GM21528 (cell line): ENCODE data around the gene FOSL1.
"Not testable (repeated sequence)": the region's sequence is repeated elsewhere in the genome, so short reads cannot be mapped to it uniquely, and the experiment has no call there.

ENCODE experiments used
- ATAC-seq: cut with Tn5 transposase; IDR thresholded peaks from one replicate; pipeline ENCODE4 v1.9.1; 2021; ENCODE audit warnings: mild to moderate bottlenecking, moderate library complexity; ENCODE audit not compliant: unreplicated experiment, low FRiP score

The FOSL1 gene

GRCh38 chr11:65897020-65897471 is 3.1 kb downstream of the FOSL1 start:
- no peak for ATAC-seq

DNA sequence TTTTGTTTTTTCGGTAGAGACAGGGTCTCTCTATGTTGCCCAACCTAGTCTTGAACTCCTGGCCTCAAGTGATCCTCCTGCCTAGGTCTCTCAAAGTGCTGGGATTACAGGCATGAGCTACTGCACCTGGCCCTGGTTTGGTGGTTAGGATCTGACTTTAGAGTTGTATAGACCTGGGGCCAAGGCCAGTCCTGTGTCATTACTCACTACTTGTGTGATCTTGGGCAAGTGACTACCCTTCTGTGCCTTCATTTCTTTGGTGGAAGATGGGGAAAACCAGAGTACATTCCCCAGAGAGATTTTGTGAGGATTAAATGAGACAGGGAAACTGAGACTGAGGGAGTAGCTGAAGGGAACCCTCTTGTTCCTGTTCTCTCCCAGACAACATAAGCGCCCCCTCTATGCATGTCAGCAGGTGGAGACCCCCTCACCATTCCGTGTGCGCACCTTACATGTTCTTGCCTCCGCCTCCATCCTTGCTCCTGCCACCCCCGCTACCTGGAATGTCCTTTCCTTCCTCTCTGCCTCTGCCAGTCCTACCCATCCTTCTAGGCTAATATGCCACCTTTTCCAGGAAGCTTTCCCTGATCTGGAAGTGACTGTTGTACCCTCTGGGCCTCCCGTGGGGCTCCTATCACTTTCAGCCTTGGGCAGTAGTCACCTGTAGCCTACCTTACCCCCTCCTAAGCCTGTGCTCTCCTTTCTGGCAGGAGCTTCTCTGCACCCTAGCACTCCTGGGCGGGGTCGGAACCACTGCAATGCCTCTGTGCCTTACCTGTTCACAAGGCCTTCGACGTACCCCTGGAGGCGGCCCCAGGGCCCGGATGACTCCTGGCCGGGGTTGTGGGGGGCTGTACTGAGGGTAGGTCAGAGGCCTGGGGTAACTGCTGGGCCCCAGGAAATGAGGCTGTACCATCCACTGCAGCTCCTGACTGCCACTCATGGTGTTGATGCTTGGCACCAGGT is 3.9 kb downstream of the FOSL1 start:
- ATAC-seq: no peak

DNA sequence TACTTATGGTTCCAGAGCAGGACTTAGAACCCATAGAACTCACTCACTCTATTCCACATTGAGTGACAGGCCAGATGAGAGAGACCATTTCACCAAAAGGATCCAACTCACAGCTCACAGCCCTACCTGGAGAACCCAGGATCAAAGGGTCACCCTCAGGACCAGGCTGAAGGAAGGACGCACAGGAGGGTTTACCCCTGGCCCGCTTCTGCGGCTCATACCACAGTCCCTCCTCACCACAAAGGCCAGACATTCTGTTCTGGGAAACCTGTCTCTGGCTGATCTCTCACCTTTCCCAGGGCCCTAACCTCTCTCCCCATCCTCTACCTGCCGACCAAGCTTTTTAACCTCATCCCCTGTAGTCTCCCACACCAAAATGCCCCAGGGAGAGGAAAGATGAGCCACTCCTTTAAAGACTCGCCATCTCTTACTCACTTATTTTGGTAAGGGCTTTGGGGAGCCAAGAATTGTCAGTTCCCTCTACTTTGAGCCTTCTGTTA is 4.7 kb downstream of the FOSL1 start:
- no peak for ATAC-seq

GRCh38 chr11:65894034-65894591 is 6.1 kb downstream of the FOSL1 start:
- no peak for ATAC-seq

GRCh38 chr11:65892661-65893317 is 7.4 kb downstream of the FOSL1 start:
- no peak for ATAC-seq

GRCh38 chr11:65892137-65892540 is 8.0 kb downstream of the FOSL1 start:
- not testable (repeated sequence) for ATAC-seq

DNA sequence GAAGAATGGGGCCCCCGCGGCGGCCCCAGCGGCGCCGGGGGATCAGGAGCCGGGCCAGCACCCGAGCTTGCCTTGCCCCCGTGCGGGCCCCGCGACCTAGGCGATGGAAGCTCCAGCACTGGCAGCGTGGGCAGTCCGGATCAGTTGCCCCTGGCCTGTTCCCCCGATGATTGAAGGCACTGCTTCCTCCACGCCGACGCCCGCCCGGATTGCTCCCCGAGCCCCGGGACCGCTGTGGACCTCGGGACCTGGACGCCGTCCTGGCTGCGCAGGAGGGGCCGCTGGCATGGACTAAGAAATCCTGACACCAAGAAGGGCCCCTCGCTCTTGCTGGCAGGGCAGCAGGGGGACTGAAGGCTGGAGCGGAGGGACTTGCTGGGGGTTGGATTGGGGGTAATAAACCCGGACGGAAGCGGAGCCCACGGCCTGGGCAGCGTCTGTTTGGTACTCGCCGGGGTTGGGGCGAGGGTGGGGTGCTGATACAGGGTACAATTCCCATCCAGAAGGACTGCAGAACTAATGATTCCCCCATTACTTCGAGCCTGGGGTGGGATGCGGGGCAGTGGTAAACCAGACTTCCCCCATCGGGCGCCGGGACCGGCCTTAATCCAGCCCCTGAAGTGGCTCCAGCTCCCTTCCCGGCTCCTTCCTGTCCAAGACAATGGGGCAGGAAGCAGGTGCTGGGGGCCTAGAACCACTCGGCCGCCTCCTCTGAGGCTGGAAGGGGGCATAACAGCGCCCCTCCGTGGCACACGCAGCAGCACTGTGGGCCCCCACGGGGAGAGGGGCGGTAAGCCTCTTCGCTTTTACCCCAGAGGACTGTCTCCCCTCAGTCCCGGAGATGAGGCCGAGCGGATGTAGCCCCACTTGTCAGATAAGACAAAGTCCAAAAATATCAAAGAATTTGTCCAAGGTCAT is 8.7 kb downstream of the FOSL1 start:
- no peak for ATAC-seq

DNA sequence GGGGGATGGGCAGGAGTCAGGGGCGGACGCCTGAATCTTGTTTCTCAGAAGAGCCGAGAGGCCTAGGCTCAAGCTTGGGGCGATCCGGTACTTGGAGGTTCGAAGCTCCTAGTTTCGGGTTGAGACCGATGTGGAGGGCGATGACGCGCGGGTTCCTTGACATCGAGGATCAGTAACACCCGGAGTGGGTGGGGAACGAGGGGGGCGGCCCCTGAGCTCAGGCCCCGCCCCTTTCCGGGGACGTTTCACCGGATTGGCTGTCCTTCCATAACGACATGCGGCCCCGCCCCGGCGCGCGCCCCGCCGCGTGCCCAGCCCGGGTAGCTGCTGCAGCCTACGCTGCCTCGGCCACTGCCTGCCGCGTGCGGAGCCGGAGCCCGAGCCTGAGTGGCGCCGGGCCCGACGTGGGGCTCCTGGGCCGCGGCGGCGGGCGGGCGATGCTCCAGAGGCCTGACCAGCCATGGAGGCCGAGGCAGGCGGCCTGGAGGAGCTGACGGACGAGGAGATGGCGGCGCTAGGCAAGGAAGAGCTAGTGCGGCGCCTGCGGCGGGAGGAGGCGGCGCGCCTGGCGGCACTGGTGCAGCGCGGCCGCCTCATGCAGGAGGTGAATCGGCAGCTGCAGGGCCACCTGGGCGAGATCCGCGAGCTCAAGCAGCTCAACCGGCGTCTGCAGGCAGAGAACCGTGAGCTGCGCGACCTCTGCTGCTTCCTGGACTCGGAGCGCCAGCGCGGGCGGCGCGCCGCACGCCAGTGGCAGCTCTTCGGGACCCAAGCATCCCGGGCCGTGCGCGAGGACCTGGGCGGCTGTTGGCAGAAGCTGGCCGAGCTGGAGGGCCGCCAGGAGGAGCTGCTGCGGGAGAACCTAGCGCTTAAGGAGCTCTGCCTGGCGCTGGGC is 9.6 kb downstream of the FOSL1 start, which contains the start of gene CCDC85B:
Gene CCDC85B (plus strand): TSS at position 350 of the 895 bp plus-strand sequence. CDS start 111 bp downstream, at position 461.
- peak; percentile 55 for ATAC-seq

GRCh38 chr11:65888163-65888814 is 11.9 kb downstream of the FOSL1 start, which contains the start of gene FIBP:
Gene FIBP, minus strand, starts transcription at chr11:65888471. Its CDS starts 53 bp downstream, at chr11:65888418.
- ATAC-seq: peak; percentile 38

DNA sequence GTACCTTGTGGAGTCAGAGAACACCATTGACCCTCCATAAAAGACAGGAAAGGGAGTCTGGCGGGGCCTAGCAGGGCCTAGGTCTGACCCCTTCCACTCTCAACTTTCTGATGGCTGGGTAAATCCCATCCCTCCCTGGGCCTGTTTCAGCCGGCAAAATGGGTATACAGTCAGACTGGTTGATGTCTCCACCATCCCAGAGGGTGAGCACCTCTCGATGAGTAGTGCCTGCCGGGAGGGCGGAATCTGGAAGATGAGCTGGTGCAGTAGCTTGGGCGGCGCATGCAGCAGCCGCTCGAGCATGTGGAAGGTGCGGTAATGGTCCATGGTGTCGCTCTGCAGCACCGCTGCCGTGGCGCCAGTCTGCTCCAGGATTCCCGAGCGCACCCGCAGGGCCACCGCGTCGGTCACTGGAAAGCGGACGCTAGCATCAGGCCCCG is 12.4 kb downstream of the FOSL1 start:
- peak; percentile 1 for ATAC-seq

GRCh38 chr11:65886826-65887722 is 13.1 kb downstream of the FOSL1 start:
- ATAC-seq: no peak

DNA sequence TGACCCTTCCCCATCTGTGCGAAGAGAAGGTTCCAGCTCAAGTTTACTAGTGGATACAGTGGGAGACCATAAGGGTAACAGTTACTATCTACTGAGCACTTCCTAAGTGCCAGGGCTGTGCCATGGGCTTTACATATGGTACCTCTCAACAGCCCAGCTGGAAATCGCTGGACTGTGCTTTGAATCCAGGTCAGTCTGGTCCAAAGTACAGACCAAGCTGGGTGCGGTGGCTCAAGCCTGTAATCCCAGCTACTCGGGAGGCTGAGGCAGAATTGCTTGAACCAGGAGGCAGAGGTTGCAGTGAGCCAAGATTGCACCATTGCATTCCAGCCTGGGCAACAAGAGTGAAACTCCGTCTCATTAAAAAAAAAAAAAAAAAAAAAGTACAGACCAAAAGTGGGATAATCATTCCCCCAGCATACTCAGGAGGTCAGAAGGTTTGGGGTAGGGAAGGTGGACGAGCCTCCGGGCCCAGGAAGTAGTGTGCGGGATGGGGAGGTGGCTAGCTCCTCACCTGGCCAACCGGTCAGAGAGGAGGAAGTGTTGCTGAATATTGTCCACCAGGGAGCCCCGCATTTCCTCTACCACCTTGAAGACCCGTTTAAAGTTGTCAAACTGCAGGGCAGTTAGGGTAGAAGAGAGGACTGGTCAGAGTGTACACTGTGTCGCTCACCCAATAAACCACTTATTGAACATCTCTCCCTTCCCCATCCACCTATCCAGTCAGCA is 14.2 kb downstream of the FOSL1 start:
- ATAC-seq: no peak

DNA sequence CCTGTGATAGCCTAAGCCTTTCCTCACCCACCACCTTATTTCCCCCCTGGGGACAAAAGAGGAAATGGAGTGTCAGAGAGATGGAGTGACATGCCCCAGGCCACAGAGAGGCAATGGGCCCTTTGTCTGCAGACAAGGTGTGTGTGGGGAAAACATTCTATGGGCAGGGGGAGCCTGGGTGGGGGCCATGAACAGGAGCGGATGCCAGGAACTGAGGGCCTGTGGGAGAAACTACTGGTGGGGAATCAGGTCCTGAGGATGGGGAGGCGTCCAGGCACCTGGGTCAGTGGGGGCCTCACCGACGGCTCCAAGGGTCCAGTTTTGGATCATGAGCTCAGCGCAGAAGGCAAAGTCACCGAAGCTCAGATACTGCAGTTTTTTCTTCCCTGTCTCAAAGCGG is 15.0 kb downstream of the FOSL1 start:
- no peak for ATAC-seq

DNA sequence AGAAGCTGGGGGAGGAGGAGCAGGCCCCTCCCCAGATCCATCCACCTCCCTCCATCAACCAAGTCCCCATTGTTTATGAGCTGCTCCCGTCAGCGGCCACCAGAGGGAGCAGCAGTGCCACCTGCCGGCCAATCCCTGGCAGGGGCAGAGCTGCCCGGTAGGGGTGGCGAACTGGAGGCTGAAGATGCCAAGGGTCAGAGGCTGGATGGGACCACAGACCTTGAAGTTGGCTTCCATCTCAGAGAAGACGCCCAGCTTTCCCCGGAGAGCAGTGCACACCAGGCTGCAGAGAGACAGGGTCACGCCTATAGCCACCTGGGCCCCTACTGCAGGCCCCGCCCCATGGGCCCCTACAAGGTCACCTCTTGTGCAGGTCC is 15.5 kb downstream of the FOSL1 start:
- no peak for ATAC-seq

GRCh38 chr11:65883786-65884715 is 16.1 kb downstream of the FOSL1 start:
- ATAC-seq: no peak
